HG03521 (cell line): ENCODE data around the gene STX3.
"Not testable (repeated sequence)": the region's sequence is repeated elsewhere in the genome, so short reads cannot be mapped to it uniquely, and the experiment has no call there.

ENCODE experiments used
- ATAC-seq: cut with Tn5 transposase; IDR thresholded peaks from one replicate; pipeline ENCODE4 v1.9.1; 2021; ENCODE audit warnings: mild to moderate bottlenecking, moderate library complexity; ENCODE audit not compliant: unreplicated experiment

STX3 gene

GRCh38 chr11:59756845-59757244 is 1.7 kb downstream of the STX3 start:
- no peak for ATAC-seq

- ATAC-seq: no peak
Observed at GRCh38 chr11:59758401-59759037, 3.3 kb downstream of the STX3 start.

GRCh38 chr11:59759900-59760299 is 4.7 kb downstream of the STX3 start:
- ATAC-seq: no peak

- no peak for ATAC-seq
Observed at GRCh38 chr11:59760771-59761170, 5.6 kb downstream of the STX3 start.

- no peak for ATAC-seq
Observed at GRCh38 chr11:59761993-59762392, 6.8 kb downstream of the STX3 start.

GRCh38 chr11:59765068-59765735 is 10.0 kb downstream of the STX3 start:
- no peak for ATAC-seq

GRCh38 chr11:59766542-59767224 is 11.5 kb downstream of the STX3 start:
- no peak for ATAC-seq

- no peak for ATAC-seq
Observed at GRCh38 chr11:59767225-59767611, 12.0 kb downstream of the STX3 start.

- no peak for ATAC-seq
Observed at GRCh38 chr11:59769111-59769510, 13.9 kb downstream of the STX3 start.

- ATAC-seq: no peak
Observed at GRCh38 chr11:59769828-59770227, 14.7 kb downstream of the STX3 start.

GRCh38 chr11:59770319-59770718 is 15.1 kb downstream of the STX3 start:
- ATAC-seq: no peak

GRCh38 chr11:59770869-59771268 is 15.7 kb downstream of the STX3 start:
- no peak for ATAC-seq

- ATAC-seq: no peak
Observed at GRCh38 chr11:59771605-59772004, 16.4 kb downstream of the STX3 start.

- ATAC-seq: no peak
Observed at GRCh38 chr11:59773083-59773440, 17.9 kb downstream of the STX3 start.

- ATAC-seq: no peak
Observed at GRCh38 chr11:59776210-59777066, 21.3 kb downstream of the STX3 start.

GRCh38 chr11:59777104-59777503 is 21.9 kb downstream of the STX3 start:
- no peak for ATAC-seq

- no peak for ATAC-seq
Observed at GRCh38 chr11:59778122-59778521, 22.9 kb downstream of the STX3 start.

- ATAC-seq: no peak
Observed at GRCh38 chr11:59779487-59779886, 24.3 kb downstream of the STX3 start.

GRCh38 chr11:59782080-59782479 is 26.9 kb downstream of the STX3 start:
- ATAC-seq: no peak

GRCh38 chr11:59783632-59784090 is 28.5 kb downstream of the STX3 start:
- ATAC-seq: no peak

- not testable (repeated sequence) for ATAC-seq
Observed at GRCh38 chr11:59784441-59784840, 29.3 kb downstream of the STX3 start.
